HG02623 (cell line): ENCODE measurements around the gene HCST.
"Not testable (repeated sequence)": the region's sequence is repeated elsewhere in the genome, so short reads cannot be mapped to it uniquely, and the experiment has no call there.

Experiments
- ATAC-seq: cut with Tn5 transposase; IDR thresholded peaks from one replicate; pipeline ENCODE4 v1.9.1; 2021; ENCODE audit warnings: moderate library complexity; ENCODE audit not compliant: unreplicated experiment

The HCST gene

GRCh38 chr19:35901854-35902661, at the start of gene HCST:
Gene HCST, plus strand, starts transcription at chr19:35902529. Its CDS starts 65 bp downstream, at chr19:35902594.
- no peak for ATAC-seq

GRCh38 chr19:35853038-35853756, 49.1 kb upstream of the HCST start:
- no peak for ATAC-seq

- ATAC-seq, result no peak
These were observed 45.7 kb upstream of the HCST start, which contains the start of gene KIRREL2 for GRCh38 chr19:35856546-35857149. Gene KIRREL2, plus strand, starts transcription at chr19:35856911. Its CDS starts 209 bp downstream, at chr19:35857120.

GRCh38 chr19:35858311-35858710, 44.0 kb upstream of the HCST start:
- no peak for ATAC-seq

- no peak for ATAC-seq
These were observed 42.9 kb upstream of the HCST start for GRCh38 chr19:35859414-35859813.

GRCh38 chr19:35860436-35860817, 41.9 kb upstream of the HCST start:
- no peak for ATAC-seq

- ATAC-seq, result no peak
These were observed 41.3 kb upstream of the HCST start for GRCh38 chr19:35860818-35861639.

- ATAC-seq, result no peak
These were observed 40.6 kb upstream of the HCST start for GRCh38 chr19:35861640-35862160.

GRCh38 chr19:35862528-35862927, 39.8 kb upstream of the HCST start:
- ATAC-seq, result no peak

GRCh38 chr19:35863018-35863417, 39.3 kb upstream of the HCST start:
- ATAC-seq, result no peak

- no peak for ATAC-seq
These were observed 34.0 kb upstream of the HCST start, which contains the start of gene APLP1 for GRCh38 chr19:35868172-35868822. Gene APLP1, plus strand, starts transcription at chr19:35868574. Its CDS starts 63 bp downstream, at chr19:35868637.

GRCh38 chr19:35868823-35869326, 33.5 kb upstream of the HCST start:
- ATAC-seq, result no peak

- ATAC-seq, result no peak
These were observed 32.8 kb upstream of the HCST start for GRCh38 chr19:35869327-35870123.

- not testable (repeated sequence) for ATAC-seq
These were observed 32.1 kb upstream of the HCST start for GRCh38 chr19:35870124-35870736.

- no peak for ATAC-seq
These were observed 31.5 kb upstream of the HCST start for GRCh38 chr19:35870798-35871197.

GRCh38 chr19:35871611-35872010, 30.7 kb upstream of the HCST start:
- no peak for ATAC-seq

- no peak for ATAC-seq
These were observed 30.1 kb upstream of the HCST start for GRCh38 chr19:35872180-35872579.

- ATAC-seq, result no peak
These were observed 27.9 kb upstream of the HCST start for GRCh38 chr19:35874392-35874930.
